ENCODE data around the gene PTPRD.

PTPRD gene

DNA sequence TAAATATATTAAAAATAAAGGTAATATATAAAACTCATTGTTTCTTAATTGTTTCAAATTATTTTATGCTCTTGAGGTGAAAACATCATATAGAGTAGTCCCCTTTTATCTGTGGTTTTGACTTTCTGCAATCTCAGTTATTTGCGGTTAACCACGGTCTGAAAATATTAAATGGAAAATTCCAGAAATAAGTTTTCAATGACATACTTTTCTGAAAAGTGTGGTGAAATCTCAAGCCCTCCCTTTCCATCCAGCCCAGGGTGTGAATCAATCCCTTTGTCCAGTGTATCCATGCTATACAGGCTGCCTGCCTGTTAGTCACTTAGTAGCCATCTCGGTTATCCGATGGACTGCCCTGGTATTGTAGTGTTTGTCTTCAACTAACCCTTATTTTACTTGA is 2266.5 kb downstream of the PTPRD start:
- DNase-seq = no peak

GRCh38 chr9:8338767-8339510 is 2273.9 kb downstream of the PTPRD start:
- no peak for DNase-seq

- no peak for DNase-seq
Measured at GRCh38 chr9:8337834-8338766, 2274.7 kb downstream of the PTPRD start.

- DNase-seq = no peak
Measured at GRCh38 chr9:8332871-8333270, 2279.9 kb downstream of the PTPRD start.

GRCh38 chr9:8332331-8332650 is 2280.5 kb downstream of the PTPRD start:
- DNase-seq = no peak

GRCh38 chr9:8331507-8332330 is 2281.1 kb downstream of the PTPRD start:
- DNase-seq = no peak

GRCh38 chr9:8329561-8330283 is 2283.1 kb downstream of the PTPRD start:
- no peak for DNase-seq

DNA sequence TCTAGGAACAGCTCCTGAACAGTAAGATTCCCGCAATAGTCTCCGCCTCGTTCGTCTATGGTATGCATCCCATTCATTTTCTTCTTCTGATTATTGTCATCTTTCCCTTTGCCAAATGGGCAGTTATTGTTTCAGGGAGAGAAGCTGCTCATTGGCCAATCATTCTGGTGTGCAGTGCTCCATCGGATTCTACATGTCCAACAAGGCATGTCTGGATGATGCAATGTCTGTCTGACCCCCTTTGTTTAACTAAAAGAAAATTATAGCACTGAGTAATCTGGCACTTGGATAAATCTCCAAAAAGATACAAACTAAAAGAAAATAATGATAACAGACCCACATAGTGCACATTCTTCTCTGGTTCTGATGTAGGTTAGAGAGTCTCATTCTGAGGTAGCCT is 2297.6 kb downstream of the PTPRD start:
- no peak for DNase-seq

GRCh38 chr9:8309258-8309657 is 2303.5 kb downstream of the PTPRD start:
- DNase-seq = no peak

- no peak for DNase-seq
Measured at GRCh38 chr9:8304720-8305119, 2308.1 kb downstream of the PTPRD start.

DNA sequence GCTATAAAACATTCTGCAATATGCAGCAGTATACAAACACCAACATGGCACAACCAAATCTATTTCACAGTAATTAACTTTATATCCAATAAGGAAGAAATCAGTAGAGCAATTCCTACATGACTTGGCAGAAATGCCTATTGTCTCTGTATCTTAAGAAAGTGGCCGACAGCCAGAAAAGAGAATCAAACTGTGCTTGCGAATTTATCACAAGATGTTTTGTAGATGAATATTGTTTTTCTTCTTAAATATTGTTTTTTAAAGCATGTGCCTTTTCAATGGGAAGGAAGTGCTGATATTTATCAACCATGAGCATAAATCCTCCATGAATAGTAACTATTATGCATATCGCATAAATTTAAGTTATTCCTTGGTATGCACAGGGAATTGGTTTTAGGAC is 2311.5 kb downstream of the PTPRD start:
- DNase-seq = no peak

DNA sequence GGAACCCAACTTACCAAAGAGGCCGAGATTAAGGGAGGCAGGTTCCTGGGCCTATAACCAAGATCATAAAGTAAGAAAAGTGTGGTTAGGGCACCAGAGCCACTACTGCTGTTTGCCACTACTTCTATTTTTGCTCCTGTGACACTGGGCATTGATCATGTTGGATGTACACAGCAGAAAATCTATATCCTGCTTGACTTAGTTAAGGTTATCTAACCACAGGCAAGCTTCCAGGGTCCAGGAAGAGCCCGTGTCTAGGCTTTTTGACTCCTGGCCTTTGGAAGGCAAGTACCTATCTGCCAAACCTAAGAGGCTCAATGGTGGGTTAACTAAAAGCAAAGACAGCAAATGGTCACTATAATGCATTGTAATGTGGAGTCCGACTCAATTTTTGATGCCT is 2315.8 kb downstream of the PTPRD start:
- DNase-seq = no peak

GRCh38 chr9:8292657-8293056 is 2320.1 kb downstream of the PTPRD start:
- DNase-seq = no peak

DNA sequence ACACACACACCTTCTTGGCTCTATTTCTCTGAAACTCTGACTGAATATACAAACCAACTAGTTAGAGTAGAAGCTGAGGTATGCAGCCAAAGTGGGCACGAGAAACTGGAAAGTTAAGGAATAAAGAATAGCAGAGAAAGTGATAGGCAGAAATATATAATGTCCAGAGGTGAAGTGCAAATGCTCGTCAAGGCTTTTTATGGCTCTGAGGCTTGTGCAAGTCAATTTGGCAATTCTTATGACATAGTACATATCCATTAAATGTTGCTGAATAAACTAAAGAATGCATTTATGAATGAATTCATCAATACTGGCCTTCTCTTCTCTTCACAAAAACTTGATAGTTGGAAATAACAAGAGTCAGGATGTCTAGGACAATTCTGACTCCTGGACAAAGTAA is 2323.1 kb downstream of the PTPRD start:
- DNase-seq = no peak

DNA sequence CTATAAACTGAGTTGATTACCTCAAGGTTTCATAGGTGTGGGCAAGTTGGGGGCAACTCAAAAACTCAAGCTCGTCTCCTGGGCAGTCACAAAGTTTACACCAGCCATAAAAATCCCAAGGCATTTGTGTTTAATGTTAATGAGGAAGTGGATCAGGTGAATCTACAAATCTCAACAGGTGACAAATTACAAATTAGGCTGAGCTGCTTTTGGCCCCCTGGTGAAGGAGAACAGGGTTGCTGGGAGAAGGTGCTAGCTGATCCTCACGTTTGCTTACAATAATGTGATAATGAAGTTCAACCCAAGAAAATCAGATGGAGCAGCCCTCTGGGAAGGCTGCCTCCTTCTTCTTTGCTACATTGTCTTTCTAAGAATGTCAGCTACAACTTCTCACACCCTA is 2324.8 kb downstream of the PTPRD start:
- DNase-seq = no peak

GRCh38 chr9:8287501-8287900 is 2325.3 kb downstream of the PTPRD start:
- no peak for DNase-seq

DNA sequence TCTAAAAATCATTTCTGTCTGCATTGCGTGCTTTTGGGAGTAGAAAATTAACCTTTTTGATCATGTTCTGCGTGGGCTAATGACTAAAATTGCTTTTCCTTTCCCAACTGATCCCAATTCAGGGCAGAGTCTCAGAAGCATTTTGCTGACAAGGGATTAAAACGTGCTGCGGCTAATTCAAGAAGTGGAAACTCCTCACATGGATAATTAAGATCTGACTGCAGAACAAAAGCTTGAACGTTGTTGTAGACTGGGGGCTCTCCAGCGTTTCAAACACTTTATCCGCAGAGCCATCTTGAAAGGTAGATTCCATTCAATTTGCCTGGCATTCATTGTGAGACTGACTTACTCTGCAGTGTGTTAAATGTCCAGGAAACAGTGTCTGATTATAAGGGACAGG is 2327.9 kb downstream of the PTPRD start:
- DNase-seq = no peak

DNA sequence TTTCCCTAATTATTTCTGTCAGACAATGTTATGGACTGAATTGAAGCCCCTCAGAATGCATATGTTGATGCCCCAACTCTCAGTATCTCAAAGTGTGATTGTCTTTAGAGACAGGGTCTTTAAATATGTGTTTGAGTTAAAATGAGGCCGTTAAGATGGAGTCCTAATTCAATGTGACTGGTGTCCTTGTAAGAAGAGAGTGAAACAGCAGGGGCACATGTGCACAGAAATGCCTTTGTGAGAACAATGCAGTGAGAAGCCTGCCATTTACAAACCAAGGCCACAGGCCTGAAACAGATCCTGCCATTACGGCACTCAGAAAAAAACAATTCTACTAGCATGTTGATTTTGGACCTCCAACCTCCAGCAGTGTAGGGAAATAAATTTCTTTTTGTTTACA is 2330.3 kb downstream of the PTPRD start:
- no peak for DNase-seq

- no peak for DNase-seq
Measured at GRCh38 chr9:8280811-8281210, 2332.0 kb downstream of the PTPRD start.

DNA sequence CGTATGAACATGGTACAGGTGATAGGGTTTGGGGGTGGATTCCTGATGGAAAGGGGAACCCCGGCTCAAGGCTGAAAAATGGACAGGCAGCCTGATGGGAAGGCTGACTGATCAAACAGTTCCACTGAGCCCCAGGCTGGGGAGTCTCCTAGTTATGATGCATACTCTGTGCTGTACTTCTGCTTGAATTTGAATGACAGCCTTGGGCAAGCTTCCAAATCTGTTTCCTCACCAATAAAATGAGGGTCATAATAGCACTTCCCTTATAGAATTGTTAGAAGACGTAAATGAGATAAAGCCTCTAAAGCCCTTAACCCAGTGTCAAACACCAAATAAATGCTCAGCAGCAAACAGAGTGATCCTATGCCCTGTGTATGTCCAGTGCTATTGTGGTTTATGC is 2334.8 kb downstream of the PTPRD start:
- no peak for DNase-seq

DNA sequence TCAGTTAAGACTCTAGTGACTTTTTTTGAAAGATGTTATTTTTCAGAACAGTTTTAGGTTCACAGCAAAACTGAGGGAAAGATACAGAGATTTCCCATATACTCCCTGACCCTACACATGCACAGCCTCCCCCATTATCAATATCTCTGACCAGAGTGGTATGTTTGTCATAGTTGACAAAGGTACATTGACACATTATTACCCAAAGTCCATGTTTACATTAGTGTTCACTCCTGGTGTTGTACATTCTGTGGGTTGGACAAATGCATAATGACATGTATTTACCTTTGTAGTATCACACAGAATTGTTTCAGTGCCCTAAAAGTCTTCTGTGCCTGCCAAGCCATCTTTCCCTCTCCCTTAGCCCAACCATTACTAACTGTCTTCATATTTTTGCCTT is 2342.6 kb downstream of the PTPRD start:
- DNase-seq = no peak

- DNase-seq = no peak
Measured at GRCh38 chr9:8268881-8269280, 2343.9 kb downstream of the PTPRD start.

Data from effector CD8-positive, alpha-beta T cell (primary cell).